Osteocyte (in vitro differentiated cells): ENCODE measurements around the gene ANKRD63. TPM values are rescaled to one million over a fixed set of nuclear protein-coding genes. Genes with fewer than 3 reads are reported as not detected.

Experiments used
- DNase-seq: peaks from one replicate; pipeline ENCODE4 v3.0.0; 2021; ENCODE audit warnings: mixed read lengths; ENCODE audit not compliant: unreplicated experiment; ENCODE audit errors: extremely low spot score
- H3K27ac Mint-ChIP-seq: one replicate; pipeline ENCODE4 v1.8.0; 2021; ENCODE audit warnings: mild to moderate bottlenecking, mixed read lengths; ENCODE audit not compliant: unreplicated experiment
- H3K27me3 Mint-ChIP-seq: one replicate; pipeline ENCODE4 v1.8.0; 2021; ENCODE audit warnings: mixed read lengths; ENCODE audit not compliant: unreplicated experiment
- H3K36me3 Mint-ChIP-seq: one replicate; pipeline ENCODE4 v1.8.0; 2021; ENCODE audit warnings: mixed read lengths; ENCODE audit not compliant: unreplicated experiment
- H3K4me1 Mint-ChIP-seq: one replicate; pipeline ENCODE4 v1.8.0; 2021; ENCODE audit warnings: mixed read lengths; ENCODE audit not compliant: unreplicated experiment
- H3K4me3 Mint-ChIP-seq: one replicate; pipeline ENCODE4 v1.8.0; 2021; ENCODE audit warnings: mild to moderate bottlenecking, moderate library complexity, mixed read lengths; ENCODE audit not compliant: unreplicated experiment
- H3K9me3 Mint-ChIP-seq: one replicate; pipeline ENCODE4 v1.8.0; 2021; ENCODE audit warnings: mixed read lengths; ENCODE audit not compliant: unreplicated experiment
- CTCF ChIP-seq: fragments of 200-600 bp; sonication (generic); IDR thresholded peaks from 2 replicates; pipeline ENCODE4 v1.5.0; 2021; ENCODE audit warnings: antibody characterized with exemption, mild to moderate bottlenecking, moderate library complexity
- total RNA-seq: library from RNA; stranded (reverse); gene quantifications from 2 replicates; pipeline ENCODE4 v1.2.1, GENCODE V29; 2021

The ANKRD63 gene
- total RNA-seq, 1 donor from 2014 or later: 0.30 TPM

- H3K9me3 Mint-ChIP-seq: no peaks in the 10 kb centered on the region
- H3K27ac Mint-ChIP-seq: no peak overlapping the region
- no peak for DNase-seq
- no peak for TF ChIP-seq CTCF
- no peaks in the 10 kb centered on the region for H3K36me3 Mint-ChIP-seq
- H3K27me3 Mint-ChIP-seq: peaks cover 15% of the 10 kb centered on the region
- peaks cover 25% of the 10 kb centered on the region for H3K4me1 Mint-ChIP-seq
- no peak overlapping the region for H3K4me3 Mint-ChIP-seq
Observed at GRCh38 chr15:40254452-40254851, 28.4 kb downstream of the ANKRD63 start.

- no peak for TF ChIP-seq CTCF
- no peaks in the 10 kb centered on the region for H3K9me3 Mint-ChIP-seq
- H3K27ac Mint-ChIP-seq: no peak overlapping the region
- H3K4me1 Mint-ChIP-seq: peaks cover 15% of the 10 kb centered on the region
- H3K36me3 Mint-ChIP-seq: no peaks in the 10 kb centered on the region
- DNase-seq: no peak
- peak overlapping the region; percentile 55 for H3K4me3 Mint-ChIP-seq
- H3K27me3 Mint-ChIP-seq: peaks cover 15% of the 10 kb centered on the region
Observed at GRCh38 chr15:40253167-40253790, 29.6 kb downstream of the ANKRD63 start.

GRCh38 chr15:40252438-40253166 lies 30.3 kb downstream of the ANKRD63 start:
- DNase-seq: no peak
- Mint-ChIP-seq H3K36me3 (no peaks in the 10 kb centered on the region), H3K27me3 (peaks cover 15% of the 10 kb centered on the region), H3K4me1 (peaks cover 9% of the 10 kb centered on the region), H3K27ac (no peak overlapping the region), H3K4me3 (peak overlapping the region; percentile 55), H3K9me3 (no peaks in the 10 kb centered on the region)
- TF ChIP-seq CTCF: no peak

GRCh38 chr15:40252141-40252437 lies 30.8 kb downstream of the ANKRD63 start:
- H3K4me1 Mint-ChIP-seq: peaks cover 7% of the 10 kb centered on the region
- no peak for DNase-seq
- H3K9me3 Mint-ChIP-seq: no peaks in the 10 kb centered on the region
- TF ChIP-seq CTCF: no peak
- peaks cover 15% of the 10 kb centered on the region for H3K27me3 Mint-ChIP-seq
- H3K36me3 Mint-ChIP-seq: no peaks in the 10 kb centered on the region
- no peak overlapping the region for H3K4me3 Mint-ChIP-seq
- no peak overlapping the region for H3K27ac Mint-ChIP-seq

GRCh38 chr15:40251486-40252140 lies 31.3 kb downstream of the ANKRD63 start:
- Mint-ChIP-seq H3K36me3 (no peaks in the 10 kb centered on the region), H3K27me3 (peaks cover 15% of the 10 kb centered on the region), H3K27ac (no peak overlapping the region), H3K4me1 (peaks cover 7% of the 10 kb centered on the region), H3K4me3 (no peak overlapping the region), H3K9me3 (no peaks in the 10 kb centered on the region)
- DNase-seq: no peak
- no peak for TF ChIP-seq CTCF
